Thymus (tissue), 11 donors: ENCODE measurements around the gene PLPPR1. TPM values are rescaled to one million over a fixed set of nuclear protein-coding genes. Genes with fewer than 3 reads are reported as not detected.

ENCODE experiments used
- DNase-seq, 9 donors: peaks; one replicate each; pipeline ENCODE4 v3.0.0-alpha.2; 2013; ENCODE audit warnings: low spot score in 9 of 9, low read depth in 6 of 9, missing footprints in 1 of 9
- H3K27ac ChIP-seq, 2 donors: one replicate each; pipeline ENCODE4 v1.5.1; 2013; ENCODE audit warnings: control low read depth in 1 of 2, low read depth in 1 of 2, low read length in 1 of 2, mild to moderate bottlenecking in 1 of 2, moderate library complexity in 1 of 2
- H3K27me3 ChIP-seq, 2 donors: one replicate each; pipeline ENCODE4 v1.5.1; 2013; ENCODE audit warnings: low read length in 1 of 2; ENCODE audit not compliant: control insufficient read depth in 2 of 2, insufficient read depth in 1 of 2
- H3K36me3 ChIP-seq, 2 donors: one replicate each; pipeline ENCODE4 v1.5.1; 2013; ENCODE audit warnings: low read length in 1 of 2, mild to moderate bottlenecking in 1 of 2, moderate library complexity in 1 of 2; ENCODE audit not compliant: control insufficient read depth in 2 of 2, insufficient read depth in 2 of 2
- H3K4me1 ChIP-seq, 2 donors: one replicate each; pipeline ENCODE4 v1.5.1; 2013; ENCODE audit warnings: low read length in 2 of 2; ENCODE audit not compliant: control insufficient read depth in 2 of 2, insufficient read depth in 2 of 2
- H3K4me3 ChIP-seq, 2 donors: one replicate each; pipeline ENCODE4 v1.5.1; 2013; ENCODE audit warnings: low read length in 2 of 2, control low read depth in 1 of 2, mild to moderate bottlenecking in 1 of 2
- H3K9me3 ChIP-seq, 2 donors: one replicate each; pipeline ENCODE4 v1.5.1; 2013; ENCODE audit warnings: low read length in 1 of 2, mild to moderate bottlenecking in 1 of 2; ENCODE audit not compliant: control insufficient read depth in 2 of 2, insufficient read depth in 1 of 2
- WGBS: extraction: QIAGEN DNeasy Blood & Tissue Kit; methylation state at CpG from one replicate; pipeline ENCODE4 v1.1.7; 2013; 5-methylcytosine and 5-hydroxymethylcytosine counted together
- polyA plus RNA-seq: library from polyadenylated mRNA; stranded (reverse); fragments of 200-250 nt; gene quantifications from one replicate; pipeline ENCODE4 v1.2.3, GENCODE V29; 2013
- total RNA-seq: library from RNA; stranded (reverse); fragments of 120-200 nt; gene quantifications from one replicate; pipeline ENCODE4 v1.2.4, GENCODE V29; 2013
- donor health status: healthy.

PLPPR1 gene
- total and polyA plus RNA-seq, 2 donors = 0.25 to 0.38 TPM

- no peaks in the 10 kb centered on the region for H3K9me3 ChIP-seq
- H3K27me3 ChIP-seq = peaks cover 0 to 2% of the 10 kb centered on the region in 2 donors
- no peak overlapping the region for H3K4me3 ChIP-seq
- no peaks in the 10 kb centered on the region for H3K36me3 ChIP-seq
- H3K27ac ChIP-seq = no peak overlapping the region
- no peaks in the 10 kb centered on the region for H3K4me1 ChIP-seq
- DNase-seq = no peak
Observed at GRCh38 chr9:101341958-101342357, 313.4 kb downstream of the PLPPR1 start.

GRCh38 chr9:101342595-101342994, 314.1 kb downstream of the PLPPR1 start:
- peaks cover 0 to 2% of the 10 kb centered on the region in 2 donors for H3K27me3 ChIP-seq
- WGBS = 80% methylated on average over 1 of the region's 1 CpG
- H3K36me3 ChIP-seq = no peaks in the 10 kb centered on the region
- no peak for DNase-seq
- no peak overlapping the region for H3K27ac ChIP-seq
- no peak overlapping the region for H3K4me3 ChIP-seq
- no peaks in the 10 kb centered on the region for H3K4me1 ChIP-seq
- H3K9me3 ChIP-seq = no peaks in the 10 kb centered on the region

GRCh38 chr9:101350285-101350684, 321.8 kb downstream of the PLPPR1 start:
- WGBS = 92% methylated on average over 1 of the region's 1 CpG
- peaks cover 0 to 2% of the 10 kb centered on the region in 2 donors for H3K27me3 ChIP-seq
- no peaks in the 10 kb centered on the region for H3K4me1 ChIP-seq
- no peak overlapping the region for H3K4me3 ChIP-seq
- H3K36me3 ChIP-seq = no peaks in the 10 kb centered on the region
- no peak for DNase-seq
- H3K27ac ChIP-seq = no peak overlapping the region
- no peaks in the 10 kb centered on the region for H3K9me3 ChIP-seq

- Histone ChIP-seq H3K4me1 (no peaks in the 10 kb centered on the region), H3K27me3 (no peaks in the 10 kb centered on the region), H3K4me3 (no peak overlapping the region), H3K36me3 (no peaks in the 10 kb centered on the region), H3K27ac (no peak overlapping the region), H3K9me3 (no peaks in the 10 kb centered on the region)
- 92% methylated on average over 6 of the region's 6 CpGs for WGBS
- no peak for DNase-seq
Observed at GRCh38 chr9:101352892-101353463, 324.5 kb downstream of the PLPPR1 start.

GRCh38 chr9:101353683-101354082, 325.2 kb downstream of the PLPPR1 start:
- Histone ChIP-seq H3K9me3 (no peaks in the 10 kb centered on the region), H3K27ac (no peak overlapping the region), H3K27me3 (no peaks in the 10 kb centered on the region), H3K36me3 (no peaks in the 10 kb centered on the region), H3K4me3 (no peak overlapping the region), H3K4me1 (no peaks in the 10 kb centered on the region)
- WGBS = 92% methylated on average over 2 of the region's 2 CpGs
- DNase-seq = no peak

- no peak overlapping the region for H3K27ac ChIP-seq
- H3K36me3 ChIP-seq = no peaks in the 10 kb centered on the region
- DNase-seq = no peak
- no peaks in the 10 kb centered on the region for H3K27me3 ChIP-seq
- 94% methylated on average over 5 of the region's 5 CpGs for WGBS
- H3K4me1 ChIP-seq = no peaks in the 10 kb centered on the region
- H3K4me3 ChIP-seq = no peak overlapping the region
- no peaks in the 10 kb centered on the region for H3K9me3 ChIP-seq
Observed at GRCh38 chr9:101354143-101354764, 325.7 kb downstream of the PLPPR1 start.

GRCh38 chr9:101354765-101355708, 326.5 kb downstream of the PLPPR1 start:
- 79% methylated on average over 7 of the region's 7 CpGs for WGBS

GRCh38 chr9:101356619-101357018, 328.1 kb downstream of the PLPPR1 start:
- Histone ChIP-seq H3K9me3 (no peaks in the 10 kb centered on the region), H3K4me3 (no peak overlapping the region), H3K4me1 (no peaks in the 10 kb centered on the region), H3K27ac (no peak overlapping the region), H3K36me3 (no peaks in the 10 kb centered on the region), H3K27me3 (no peaks in the 10 kb centered on the region)
- 59% methylated on average over 1 of the region's 1 CpG for WGBS
- no peak for DNase-seq

More at GRCh38 chr9:101354765-101355708, 326.5 kb downstream of the PLPPR1 start:
- DNase-seq = no peak
- H3K4me3 ChIP-seq = no peak overlapping the region
- H3K4me1 ChIP-seq = no peaks in the 10 kb centered on the region
- H3K36me3 ChIP-seq = no peaks in the 10 kb centered on the region
- H3K9me3 ChIP-seq = no peaks in the 10 kb centered on the region
- no peak overlapping the region for H3K27ac ChIP-seq
- H3K27me3 ChIP-seq = no peaks in the 10 kb centered on the region

- H3K9me3 ChIP-seq = no peaks in the 10 kb centered on the region
- 87% methylated on average over 1 of the region's 1 CpG for WGBS
- H3K4me3 ChIP-seq = no peak overlapping the region
- H3K36me3 ChIP-seq = no peaks in the 10 kb centered on the region
- no peak for DNase-seq
- no peaks in the 10 kb centered on the region for H3K27me3 ChIP-seq
- H3K27ac ChIP-seq = no peak overlapping the region
- no peaks in the 10 kb centered on the region for H3K4me1 ChIP-seq
Observed at GRCh38 chr9:101359679-101360078, 331.2 kb downstream of the PLPPR1 start.
